Spleen (tissue), 3 donors: Measurements from ENCODE around the gene RHBDF2.

Experiments
- POLR2A ChIP-seq, 3 donors: fragments of 450-650 bp; IDR thresholded peaks; one replicate each; pipeline ENCODE4 v1.5.1; 2017; ENCODE audit warnings: antibody characterized with exemption in 3 of 3, mild to moderate bottlenecking in 1 of 3
- POLR2AphosphoS5 ChIP-seq, 3 donors: sonication (generic); formaldehyde crosslinking; IDR thresholded peaks; one replicate each; pipeline ENCODE4 v1.5.1; 2017; ENCODE audit warnings: antibody characterized with exemption in 3 of 3

DNA sequence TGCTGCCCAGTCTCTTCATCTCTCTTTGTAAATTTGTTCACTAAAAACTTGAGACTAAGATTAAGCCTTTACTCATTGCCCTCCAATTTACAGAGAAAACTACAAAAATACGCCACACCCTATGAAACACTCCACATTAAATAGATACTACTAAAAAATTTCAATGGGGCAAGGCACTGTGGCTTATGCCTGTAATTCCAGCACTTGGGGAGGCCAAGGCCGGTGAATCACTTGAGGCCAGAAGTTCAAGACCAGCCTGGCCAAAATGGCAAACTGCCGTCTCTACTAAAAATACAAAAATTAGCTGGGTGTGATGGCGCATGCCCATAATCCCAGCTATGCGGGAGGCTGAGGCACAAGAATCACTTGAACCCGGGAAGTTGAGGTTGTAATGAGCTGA, 52.1 kb downstream of the RHBDF2 start:
- TF ChIP-seq POLR2A (IDR thresholded peaks at IDR 0.05) = no peak
- TF ChIP-seq POLR2AphosphoS5 (IDR thresholded peaks at IDR 0.05) = no peak
